GM12878 (cell line): ENCODE data around the gene TEX2. TPM values are rescaled to one million over a fixed set of nuclear protein-coding genes. Genes with fewer than 3 reads are reported as not detected.
A peak's percentile ranks its signal among the peaks of the same experiment; 100 is the strongest.

Source experiments
- ATAC-seq: fragments of 200-7000 bp; cut with Tn5 transposase; 3 replicates; pipeline ENCODE4 v1.9.1; 2020; ENCODE audit warnings: mild to moderate bottlenecking, moderate library complexity
- BruUV-seq: library from RNA; stranded (reverse); fragments of 400-500 nt; replicated peaks from 2 replicates; lab custom pipeline; 2021; lab: Mats Ljungman, UMichigan
- CTCF ChIA-PET: fragments of 300-600 bp; sonication (Branson Sonifier 250); formaldehyde crosslinking; extraction: SDS; loops from one replicate; lab custom pipeline; 2021; ENCODE audit warnings: inconsistent platforms; lab: Yijun Ruan, JAX
- POLR2A ChIA-PET: fragments of 350-600 bp; formaldehyde crosslinking; extraction: SDS; loops from one replicate; lab custom pipeline; 2021; ENCODE audit warnings: inconsistent platforms; lab: Charles Lee
- RAD21 ChIA-PET: fragments of 300-600 bp; sonication (Branson Sonifier 250); formaldehyde crosslinking; loops from one replicate; lab custom pipeline; 2023; ENCODE audit warnings: antibody characterized with exemption; ENCODE audit not compliant: unreplicated experiment; lab: Charles Lee
- SMC1A ChIA-PET: fragments of 300-600 bp; sonication (Branson Sonifier 250); formaldehyde crosslinking; loops from one replicate; lab custom pipeline; 2023; ENCODE audit not compliant: unreplicated experiment, uncharacterized antibody; lab: Charles Lee
- DNase-seq: peaks from one replicate; pipeline ENCODE4 v3.0.0-alpha.2; 2011; ENCODE audit warnings: low read depth, low spot score
- FAIRE-seq: peaks from 3 replicates; lab custom pipeline; 2011; peaks lifted over from hg19 to GRCh38; lab: Jason Lieb, UNC
- H2AFZ ChIP-seq: 2 replicates; pipeline ENCODE4 v1.6.0; 2011; ENCODE audit warnings: low read depth, low read length, control low read depth; ENCODE audit not compliant: control insufficient read depth
- H3K27ac ChIP-seq: 2 replicates; pipeline ENCODE4 v1.5.1; 2011; ENCODE audit warnings: control low read depth; ENCODE audit not compliant: control insufficient read depth, insufficient read depth
- H3K27me3 ChIP-seq, 2 experiments: replicated peaks in 1 of 2; 2 replicates each; pipeline versions ENCODE4 v1.6.0 to v1.6.1; 2011; ENCODE audit warnings: low read length in 1 of 2; ENCODE audit not compliant: control insufficient read depth in 2 of 2, insufficient read depth in 2 of 2
- H3K36me3 ChIP-seq, 2 experiments: 2 replicates each; pipeline ENCODE4 v1.5.1; 2011; ENCODE audit warnings: low read length in 1 of 2; ENCODE audit not compliant: control insufficient read depth in 2 of 2, insufficient read depth in 2 of 2
- H3K4me1 ChIP-seq: 2 replicates; pipeline ENCODE4 v1.6.1; 2011; ENCODE audit warnings: mild to moderate bottlenecking, low read length, moderate library complexity, mixed read lengths; ENCODE audit not compliant: control insufficient read depth, insufficient read depth
- H3K4me2 ChIP-seq: 2 replicates; pipeline ENCODE4 v1.6.0; 2011; ENCODE audit warnings: control low read depth; ENCODE audit not compliant: control insufficient read depth, insufficient read depth
- H3K4me3 ChIP-seq: fragments of 200-600 bp; sonication (generic); 2 replicates; pipeline ENCODE4 v1.5.1; 2016
- H3K79me2 ChIP-seq: 2 replicates; pipeline ENCODE4 v1.6.0; 2011; ENCODE audit warnings: low read length; ENCODE audit not compliant: control insufficient read depth, insufficient read depth
- H3K9ac ChIP-seq: 2 replicates; pipeline ENCODE4 v1.8.0; 2011; ENCODE audit warnings: low read length, control low read depth, mixed read lengths; ENCODE audit not compliant: control insufficient read depth, insufficient read depth
- H3K9me3 ChIP-seq: replicated peaks from 3 replicates; pipeline ENCODE4 v1.5.1; 2011; ENCODE audit warnings: mild to moderate bottlenecking, low read length; ENCODE audit not compliant: control insufficient read depth, insufficient read depth
- H4K20me1 ChIP-seq: 2 replicates; pipeline ENCODE4 v1.6.0; 2011; ENCODE audit not compliant: control insufficient read depth, insufficient read depth
- ATF2 ChIP-seq: IDR thresholded peaks from 2 replicates; pipeline ENCODE4 v1.6.1; 2012; ENCODE audit warnings: low read length, inconsistent platforms
- CEBPB ChIP-seq, 2 experiments: fragments of 150-350 bp in 1 of 2; IDR thresholded peaks; 2 replicates each; pipeline ENCODE4 v1.6.1; 2012 to 2014; ENCODE audit warnings: low read depth in 2 of 2, low read length in 2 of 2, borderline replicate concordance in 1 of 2, inconsistent platforms in 1 of 2
- E2F8 ChIP-seq: fragments of 450-650 bp; IDR thresholded peaks from 2 replicates; pipeline ENCODE4 v1.6.1; 2018; ENCODE audit warnings: mild to moderate bottlenecking, low read depth, moderate library complexity; ENCODE audit not compliant: partially characterized antibody
- NFYA ChIP-seq: IDR thresholded peaks from 2 replicates; pipeline ENCODE4 v1.6.1; 2011; ENCODE audit warnings: low read depth, mild to moderate bottlenecking, low read length, improper control_type of control experiment, borderline replicate concordance
- NKRF ChIP-seq: fragments of 450-650 bp; conservative IDR thresholded peaks from 2 replicates; pipeline ENCODE4 v1.6.1; 2017; ENCODE audit warnings: mild to moderate bottlenecking, moderate library complexity
- PML ChIP-seq: IDR thresholded peaks from 2 replicates; pipeline ENCODE4 v1.6.1; 2012; ENCODE audit warnings: low read length, inconsistent platforms
- SIN3A ChIP-seq: IDR thresholded peaks from 2 replicates; pipeline ENCODE4 v1.6.1; 2012; ENCODE audit warnings: low read depth, low read length, improper control_type of control experiment
- WGBS: methylation state at CpG from one replicate; pipeline ENCODE4 v1.1.6; 2016; ENCODE audit warnings: low lambda C conversion rate; ENCODE audit not compliant: insufficient replicate concordance, insufficient coverage; ENCODE audit errors: missing lambda C conversion rate; 5-methylcytosine and 5-hydroxymethylcytosine counted together
- in situ Hi-C: fragments of 300-500 bp; cut with MboI; formaldehyde crosslinking; loops from 9 replicates; pipeline ENCODE4 v1.14.3; 2018; ENCODE audit warnings: mixed read lengths
- intact Hi-C: fragments of 100-400 bp; cut with micrococcal nuclease; formaldehyde crosslinking; loops from one replicate; pipeline ENCODE4 v1.14.2; 2022; ENCODE audit not compliant: unreplicated experiment
- polyA plus RNA-seq, 11 experiments: library from polyadenylated mRNA; depleted of rRNA in 4 of 11; unstranded in 6 of 11; stranded (reverse) in 5 of 11; fragments of >200 nt; fragmentation: Nextera tagmentation in 4 of 11; fragmentation: Illumina TruSeq in 1 of 11; extraction: Ambion mirVana in 4 of 11; extraction: Trizol in 1 of 11; gene quantifications; 1 replicate in 1 of 11; 2 replicates in 10 of 11; pipeline versions ENCODE4 v1.2.1 to v1.2.3, GENCODE V29; 2011 to 2016; ENCODE audit warnings: inconsistent platforms in 2 of 11, missing spikeins in 2 of 11, low read depth in 1 of 11
- total RNA-seq, 4 experiments: library from RNA; depleted of rRNA in 3 of 4; stranded (reverse); fragments of >200 nt in 3 of 4; fragmentation: Illumina TruSeq in 1 of 4; extraction: Trizol in 1 of 4; gene quantifications; 2 replicates each; pipeline versions ENCODE4 v1.2.1 to v1.2.3, GENCODE V29; 2013 to 2021
- TF ChIP-seq, protein P1 (sequence below): fragments of 450-650 bp; IDR thresholded peaks from 2 replicates; pipeline ENCODE4 v1.6.1; 2014; ENCODE audit warnings: mild to moderate bottlenecking
- TF ChIP-seq, protein P2 (sequence below): fragments of 450-650 bp; IDR thresholded peaks from 2 replicates; pipeline ENCODE4 v1.6.1; 2017; ENCODE audit warnings: mild to moderate bottlenecking

TEX2 gene
- total and polyA plus RNA-seq, 10 of the 15 experiments (the other 5 are each of a cell fraction or from before 2014, with no cell fraction given): 3.8 to 19.9 (median 15.8) TPM

GRCh38 chr17:64264891-64265290, 1.8 kb upstream of the TEX2 start (continued):
- TF ChIP-seq E2F8 (no peak), ATF2 (no peak)
- TF ChIP-seq, protein P1, sequence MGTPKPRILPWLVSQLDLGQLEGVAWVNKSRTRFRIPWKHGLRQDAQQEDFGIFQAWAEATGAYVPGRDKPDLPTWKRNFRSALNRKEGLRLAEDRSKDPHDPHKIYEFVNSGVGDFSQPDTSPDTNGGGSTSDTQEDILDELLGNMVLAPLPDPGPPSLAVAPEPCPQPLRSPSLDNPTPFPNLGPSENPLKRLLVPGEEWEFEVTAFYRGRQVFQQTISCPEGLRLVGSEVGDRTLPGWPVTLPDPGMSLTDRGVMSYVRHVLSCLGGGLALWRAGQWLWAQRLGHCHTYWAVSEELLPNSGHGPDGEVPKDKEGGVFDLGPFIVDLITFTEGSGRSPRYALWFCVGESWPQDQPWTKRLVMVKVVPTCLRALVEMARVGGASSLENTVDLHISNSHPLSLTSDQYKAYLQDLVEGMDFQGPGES: no peak

GRCh38 chr17:64262198-64262999, 661 bp downstream of the TEX2 start:
- intact Hi-C loops (loop anchor here (5.0 kb wide), 1 partner anchor 115 kb away; no protein-coding TSS in a partner anchor), in situ Hi-C loops (no loop called here)
- peak overlapping the region; percentile 32 for H3K27ac ChIP-seq
- H3K4me3 ChIP-seq: peak overlapping the region; percentile 88
- no peaks in the 10 kb centered on the region for H3K9me3 ChIP-seq
- H3K79me2 ChIP-seq: peaks cover 17% of the 10 kb centered on the region
- ChIA-PET POLR2A (interaction anchor here (0.6 to 1.7 kb wide), 3 partner anchors 117 to 159 kb away, joined by 3 to 4 read pairs (median 4); no protein-coding TSS in a partner anchor), RAD21 (interaction anchor here (0.5 to 1.0 kb wide), 2 partner anchors 15 to 115 kb away, joined by 3 to 4 read pairs; no protein-coding TSS in a partner anchor), SMC1A (interaction anchor here (0.6 to 1.4 kb wide), 5 partner anchors 9 to 129 kb away, joined by 3 to 5 read pairs (median 4); no protein-coding TSS in a partner anchor), CTCF (interaction anchor here (1.1 to 1.4 kb wide), 4 partner anchors 9 to 358 kb away, joined by 3 to 4 read pairs (median 4); no protein-coding TSS in a partner anchor)
- peaks cover 6% of the 10 kb centered on the region; the same call in 1 of the 2 replicates for H3K4me1 ChIP-seq
- no peaks in the 10 kb centered on the region for H3K36me3 ChIP-seq
- DNase-seq: no peak
- BruUV-seq: TSS peak; percentile 53
- 1% methylated on average over 59 of the region's 59 CpGs for WGBS
- no peaks in the 10 kb centered on the region for H3K27me3 ChIP-seq
- peak; percentile 62 for ATAC-seq
- H3K4me2 ChIP-seq: peak overlapping the region; percentile 85
- H3K9ac ChIP-seq: peak overlapping the region; percentile 73
- peak overlapping the region; percentile 64 for H2AFZ ChIP-seq
- no peak for FAIRE-seq
- no peaks in the 10 kb centered on the region for H4K20me1 ChIP-seq
- TF ChIP-seq, protein P2, sequence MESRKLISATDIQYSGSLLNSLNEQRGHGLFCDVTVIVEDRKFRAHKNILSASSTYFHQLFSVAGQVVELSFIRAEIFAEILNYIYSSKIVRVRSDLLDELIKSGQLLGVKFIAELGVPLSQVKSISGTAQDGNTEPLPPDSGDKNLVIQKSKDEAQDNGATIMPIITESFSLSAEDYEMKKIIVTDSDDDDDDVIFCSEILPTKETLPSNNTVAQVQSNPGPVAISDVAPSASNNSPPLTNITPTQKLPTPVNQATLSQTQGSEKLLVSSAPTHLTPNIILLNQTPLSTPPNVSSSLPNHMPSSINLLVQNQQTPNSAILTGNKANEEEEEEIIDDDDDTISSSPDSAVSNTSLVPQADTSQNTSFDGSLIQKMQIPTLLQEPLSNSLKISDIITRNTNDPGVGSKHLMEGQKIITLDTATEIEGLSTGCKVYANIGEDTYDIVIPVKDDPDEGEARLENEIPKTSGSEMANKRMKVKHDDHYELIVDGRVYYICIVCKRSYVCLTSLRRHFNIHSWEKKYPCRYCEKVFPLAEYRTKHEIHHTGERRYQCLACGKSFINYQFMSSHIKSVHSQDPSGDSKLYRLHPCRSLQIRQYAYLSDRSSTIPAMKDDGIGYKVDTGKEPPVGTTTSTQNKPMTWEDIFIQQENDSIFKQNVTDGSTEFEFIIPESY: no peak
- TF ChIP-seq SIN3A (peak; percentile 74; the same call in 1 of the 2 replicates), NFYA (no peak), CEBPB (IDR thresholded peaks at IDR 0.05; ENCODE audit: borderline replicate concordance in 1 of 2, low read depth in 2 of 2, low read length in 2 of 2) (no peak), NKRF (peak; percentile 47; the same call in 1 of the 2 replicates), PML (no peak)
